Central memory CD8-positive, alpha-beta T cell (primary cell): ENCODE measurements around the gene TAS2R14.

Experiments
- ATAC-seq: fragments of 150-1000 bp; cut with Tn5 transposase; replicated peaks from 2 replicates; pipeline ENCODE4 v1.10.0; 2022; ENCODE audit warnings: mild to moderate bottlenecking, moderate FRiP score, moderate number of reproducible peaks; ENCODE audit not compliant: poor library complexity, severe bottlenecking; ENCODE audit errors: extremely low read depth
- DNase-seq, 2 donors: peaks; one replicate each; pipeline ENCODE4 v3.0.0; 2021; ENCODE audit warnings: low spot score in 2 of 2
- H3K27ac Mint-ChIP-seq: one replicate; pipeline ENCODE4 v1.8.0; 2022; ENCODE audit warnings: low read depth, mild to moderate bottlenecking, moderate library complexity, mixed read lengths
- H3K27me3 Mint-ChIP-seq: one replicate; pipeline ENCODE4 v1.8.0; 2022; ENCODE audit warnings: mixed read lengths
- H3K36me3 Mint-ChIP-seq: one replicate; pipeline ENCODE4 v1.8.0; 2022; ENCODE audit warnings: mild to moderate bottlenecking, moderate library complexity, mixed read lengths; ENCODE audit not compliant: insufficient read depth
- H3K4me1 Mint-ChIP-seq: one replicate; pipeline ENCODE4 v1.8.0; 2022; ENCODE audit warnings: mixed read lengths
- H3K4me3 Mint-ChIP-seq: one replicate; pipeline ENCODE4 v1.8.0; 2022; ENCODE audit warnings: mild to moderate bottlenecking, moderate library complexity, mixed read lengths
- H3K9me3 Mint-ChIP-seq: one replicate; pipeline ENCODE4 v1.8.0; 2022; ENCODE audit warnings: mixed read lengths

The TAS2R14 gene

GRCh38 chr12:10900530-10900929 is 38.5 kb downstream of the TAS2R14 start:
- H3K4me1 Mint-ChIP-seq, result no peaks in the 10 kb centered on the region
- no peak overlapping the region for H3K27ac Mint-ChIP-seq
- H3K27me3 Mint-ChIP-seq, result no peaks in the 10 kb centered on the region
- ATAC-seq, result no peak
- no peak overlapping the region for H3K4me3 Mint-ChIP-seq
- H3K9me3 Mint-ChIP-seq, result peaks cover 18% of the 10 kb centered on the region
- DNase-seq, result no peak
- H3K36me3 Mint-ChIP-seq, result peaks cover 2% of the 10 kb centered on the region

DNA sequence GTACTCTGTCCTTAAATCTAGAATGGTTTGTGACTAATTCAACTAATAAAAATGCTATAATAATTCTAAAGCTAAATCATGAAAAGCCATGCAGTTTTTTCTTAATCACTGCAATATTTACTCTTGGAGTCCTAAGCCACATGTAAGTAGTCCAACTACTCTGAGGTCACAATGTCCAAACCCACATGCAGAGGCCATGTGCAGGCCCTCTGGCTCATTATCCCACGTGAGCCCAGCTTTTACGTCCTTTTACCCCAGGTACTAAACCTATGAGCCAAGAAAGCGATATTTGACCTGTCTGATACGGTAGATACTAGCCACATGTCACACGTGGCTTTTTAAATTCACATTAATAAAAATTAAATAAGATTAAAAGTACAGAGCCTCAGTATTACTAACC is 42.2 kb downstream of the TAS2R14 start:
- no peaks in the 10 kb centered on the region for H3K4me1 Mint-ChIP-seq
- ATAC-seq (no peak), DNase-seq (no peak)
- H3K9me3 Mint-ChIP-seq, result no peaks in the 10 kb centered on the region
- H3K4me3 Mint-ChIP-seq, result no peak overlapping the region
- H3K27me3 Mint-ChIP-seq, result no peaks in the 10 kb centered on the region
- H3K36me3 Mint-ChIP-seq, result peaks cover 2% of the 10 kb centered on the region
- no peak overlapping the region for H3K27ac Mint-ChIP-seq

- H3K36me3 Mint-ChIP-seq, result peaks cover 2% of the 10 kb centered on the region
- ATAC-seq (no peak), DNase-seq (no peak)
- H3K4me1 Mint-ChIP-seq, result no peaks in the 10 kb centered on the region
- H3K27me3 Mint-ChIP-seq, result no peaks in the 10 kb centered on the region
- no peak overlapping the region for H3K4me3 Mint-ChIP-seq
- no peaks in the 10 kb centered on the region for H3K9me3 Mint-ChIP-seq
- no peak overlapping the region for H3K27ac Mint-ChIP-seq
Measured at GRCh38 chr12:10891937-10892336, 47.1 kb downstream of the TAS2R14 start.

DNA sequence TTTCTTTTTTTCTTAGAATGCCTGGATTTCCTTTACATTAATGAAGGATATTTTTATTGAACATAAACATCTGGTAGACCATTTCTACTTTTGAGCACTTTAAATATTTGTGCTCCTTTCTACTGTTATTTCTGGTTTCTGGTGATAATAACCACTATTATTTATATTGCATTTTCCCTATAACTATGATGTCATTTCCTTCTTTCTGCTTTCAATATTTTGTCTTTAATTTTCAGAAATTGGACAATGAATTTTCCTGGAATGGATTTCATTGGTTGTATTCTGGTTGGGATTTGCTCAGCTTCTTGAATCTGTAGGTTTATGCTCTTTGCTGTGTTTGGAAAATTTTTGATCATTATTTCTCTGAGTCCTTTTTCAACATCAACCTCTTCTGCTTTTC is 49.8 kb downstream of the TAS2R14 start:
- Mint-ChIP-seq H3K36me3 (peaks cover 2% of the 10 kb centered on the region), H3K27ac (no peak overlapping the region), H3K27me3 (no peaks in the 10 kb centered on the region), H3K9me3 (no peaks in the 10 kb centered on the region), H3K4me3 (no peak overlapping the region), H3K4me1 (peaks cover 5% of the 10 kb centered on the region)
- no peak for DNase-seq
- no peak for ATAC-seq
